ENCODE results near the gene FAM53B. TPM values are rescaled to one million over a fixed set of nuclear protein-coding genes. Genes with fewer than 3 reads are reported as not detected.

Gene FAM53B
- total RNA-seq, 1 experiment from 2014 or later: 9.4 TPM

- no peaks in the 10 kb centered on the region for H3K4me1 ChIP-seq
- no peaks in the 10 kb centered on the region for H3K9me3 ChIP-seq (replicated peaks)
- no peaks in the 10 kb centered on the region for H3K27me3 ChIP-seq
- no peak overlapping the region for H3K27ac ChIP-seq
- DNase-seq: no peak
- H3K4me3 ChIP-seq: no peak overlapping the region
- no peaks in the 10 kb centered on the region for H3K36me3 ChIP-seq
Observed at GRCh38 chr10:124637091-124637700, 107.0 kb downstream of the FAM53B start.

- no peak overlapping the region for H3K27ac ChIP-seq
- H3K4me1 ChIP-seq: no peaks in the 10 kb centered on the region
- H3K4me3 ChIP-seq: no peak overlapping the region
- H3K27me3 ChIP-seq: no peaks in the 10 kb centered on the region
- no peak for DNase-seq
- no peaks in the 10 kb centered on the region for H3K36me3 ChIP-seq
- H3K9me3 ChIP-seq (replicated peaks): no peaks in the 10 kb centered on the region
Observed at GRCh38 chr10:124636271-124636995, 107.7 kb downstream of the FAM53B start.

GRCh38 chr10:124632566-124632965 is 111.6 kb downstream of the FAM53B start:
- Histone ChIP-seq H3K36me3 (no peaks in the 10 kb centered on the region), H3K4me3 (no peak overlapping the region), H3K27me3 (no peaks in the 10 kb centered on the region), H3K9me3 (replicated peaks) (no peaks in the 10 kb centered on the region), H3K4me1 (peaks cover 13% of the 10 kb centered on the region), H3K27ac (no peak overlapping the region)
- DNase-seq: no peak

GRCh38 chr10:124632064-124632531 is 112.1 kb downstream of the FAM53B start:
- Histone ChIP-seq H3K27ac (no peak overlapping the region), H3K4me3 (no peak overlapping the region), H3K9me3 (replicated peaks) (no peaks in the 10 kb centered on the region), H3K27me3 (no peaks in the 10 kb centered on the region), H3K36me3 (no peaks in the 10 kb centered on the region), H3K4me1 (peaks cover 18% of the 10 kb centered on the region)
- no peak for DNase-seq

GRCh38 chr10:124630551-124630950 is 113.6 kb downstream of the FAM53B start:
- Histone ChIP-seq H3K27me3 (no peaks in the 10 kb centered on the region), H3K4me1 (peaks cover 28% of the 10 kb centered on the region), H3K36me3 (no peaks in the 10 kb centered on the region), H3K4me3 (no peak overlapping the region), H3K27ac (no peak overlapping the region), H3K9me3 (replicated peaks) (no peaks in the 10 kb centered on the region)
- no peak for DNase-seq

- Histone ChIP-seq H3K4me3 (no peak overlapping the region), H3K9me3 (replicated peaks) (no peaks in the 10 kb centered on the region), H3K36me3 (no peaks in the 10 kb centered on the region), H3K27me3 (no peaks in the 10 kb centered on the region), H3K27ac (no peak overlapping the region), H3K4me1 (peaks cover 28% of the 10 kb centered on the region)
- DNase-seq: no peak
Observed at GRCh38 chr10:124629842-124630241, 114.3 kb downstream of the FAM53B start.

GRCh38 chr10:124629415-124629814 is 114.8 kb downstream of the FAM53B start:
- Histone ChIP-seq H3K4me3 (no peak overlapping the region), H3K27ac (no peak overlapping the region), H3K9me3 (replicated peaks) (no peaks in the 10 kb centered on the region), H3K27me3 (no peaks in the 10 kb centered on the region), H3K4me1 (peaks cover 28% of the 10 kb centered on the region), H3K36me3 (no peaks in the 10 kb centered on the region)
- DNase-seq: no peak

- DNase-seq: no peak
- Histone ChIP-seq H3K4me3 (no peak overlapping the region), H3K27me3 (no peaks in the 10 kb centered on the region), H3K27ac (no peak overlapping the region), H3K4me1 (peaks cover 28% of the 10 kb centered on the region), H3K9me3 (replicated peaks) (no peaks in the 10 kb centered on the region), H3K36me3 (no peaks in the 10 kb centered on the region)
Observed at GRCh38 chr10:124628676-124629021, 115.5 kb downstream of the FAM53B start.

- no peak for DNase-seq
- Histone ChIP-seq H3K36me3 (no peaks in the 10 kb centered on the region), H3K4me3 (no peak overlapping the region), H3K9me3 (replicated peaks) (no peaks in the 10 kb centered on the region), H3K4me1 (peaks cover 28% of the 10 kb centered on the region), H3K27ac (peak overlapping the region; percentile 64), H3K27me3 (no peaks in the 10 kb centered on the region)
Observed at GRCh38 chr10:124627866-124628675, 116.1 kb downstream of the FAM53B start.

GRCh38 chr10:124626759-124627380 is 117.3 kb downstream of the FAM53B start:
- H3K27ac ChIP-seq: peak overlapping the region; percentile 64
- peaks cover 28% of the 10 kb centered on the region for H3K4me1 ChIP-seq
- no peaks in the 10 kb centered on the region for H3K36me3 ChIP-seq
- H3K4me3 ChIP-seq: no peak overlapping the region
- DNase-seq: peak; percentile 85 to 90
- H3K9me3 ChIP-seq (replicated peaks): no peaks in the 10 kb centered on the region
- no peaks in the 10 kb centered on the region for H3K27me3 ChIP-seq

- no peak for DNase-seq
- Histone ChIP-seq H3K4me1 (peaks cover 28% of the 10 kb centered on the region), H3K4me3 (no peak overlapping the region), H3K36me3 (no peaks in the 10 kb centered on the region), H3K9me3 (replicated peaks) (no peaks in the 10 kb centered on the region), H3K27me3 (no peaks in the 10 kb centered on the region), H3K27ac (no peak overlapping the region; the same call in 1 of the 2 replicates)
Observed at GRCh38 chr10:124625831-124626238, 118.3 kb downstream of the FAM53B start.

GRCh38 chr10:124624895-124625294 is 119.3 kb downstream of the FAM53B start:
- Histone ChIP-seq H3K27ac (no peak overlapping the region), H3K4me3 (no peak overlapping the region), H3K9me3 (replicated peaks) (no peaks in the 10 kb centered on the region), H3K36me3 (no peaks in the 10 kb centered on the region), H3K4me1 (peaks cover 28% of the 10 kb centered on the region), H3K27me3 (no peaks in the 10 kb centered on the region)
- no peak for DNase-seq

GRCh38 chr10:124624466-124624865 is 119.7 kb downstream of the FAM53B start:
- Histone ChIP-seq H3K27ac (no peak overlapping the region), H3K27me3 (no peaks in the 10 kb centered on the region), H3K4me3 (no peak overlapping the region), H3K4me1 (peaks cover 28% of the 10 kb centered on the region), H3K36me3 (no peaks in the 10 kb centered on the region), H3K9me3 (replicated peaks) (no peaks in the 10 kb centered on the region)
- no peak for DNase-seq

GRCh38 chr10:124624006-124624405 is 120.2 kb downstream of the FAM53B start:
- Histone ChIP-seq H3K27me3 (no peaks in the 10 kb centered on the region), H3K4me3 (no peak overlapping the region), H3K9me3 (replicated peaks) (no peaks in the 10 kb centered on the region), H3K36me3 (no peaks in the 10 kb centered on the region), H3K27ac (no peak overlapping the region), H3K4me1 (peaks cover 30% of the 10 kb centered on the region)
- no peak for DNase-seq

Measured in SJCRH30 (cell line).